ENCODE data around the gene PRR16. TPM values are rescaled to one million over a fixed set of nuclear protein-coding genes. Genes with fewer than 3 reads are reported as not detected.

Gene PRR16
- total RNA-seq, 3 donors from 2014 or later: 1.2 to 9.6 (median 3.6) TPM

- no peak overlapping the region for H3K4me3 ChIP-seq
- no peaks in the 10 kb centered on the region for H3K36me3 ChIP-seq
- TF ChIP-seq CTCF (IDR thresholded peaks at IDR 0.05): no peak
- no peak for TF ChIP-seq POLR2AphosphoS5 (IDR thresholded peaks at IDR 0.05)
- TF ChIP-seq POLR2A (IDR thresholded peaks at IDR 0.05): no peak
- intact Hi-C loops (cut with DNase I; ENCODE audit: low total_unique reads): loop anchor here (1.0 kb wide), 1 partner anchor 8 kb away; no protein-coding TSS in a partner anchor
- H3K4me1 ChIP-seq: no peaks in the 10 kb centered on the region
- H3K27ac ChIP-seq: no peak overlapping the region
- no peak for DNase-seq (ENCODE audit: low spot score in 2 of 2)
- no peaks in the 10 kb centered on the region for H3K27me3 ChIP-seq
- H3K9me3 ChIP-seq: no peaks in the 10 kb centered on the region
These were observed 91.2 kb downstream of the PRR16 start for GRCh38 chr5:120555345-120555744.

- H3K4me1 ChIP-seq: no peaks in the 10 kb centered on the region
- TF ChIP-seq POLR2A (IDR thresholded peaks at IDR 0.05) (no peak), CTCF (IDR thresholded peaks at IDR 0.05) (no peak), POLR2AphosphoS5 (IDR thresholded peaks at IDR 0.05) (no peak)
- intact Hi-C loops (cut with DNase I; ENCODE audit: low total_unique reads): no loop called here
- DNase-seq (ENCODE audit: low spot score in 2 of 2): no peak
- no peaks in the 10 kb centered on the region for H3K9me3 ChIP-seq
- no peaks in the 10 kb centered on the region for H3K36me3 ChIP-seq
- no peaks in the 10 kb centered on the region for H3K27me3 ChIP-seq
- no peak overlapping the region for H3K27ac ChIP-seq
- H3K4me3 ChIP-seq: no peak overlapping the region
These were observed 99.9 kb downstream of the PRR16 start for GRCh38 chr5:120564013-120564412.

- H3K27ac ChIP-seq: no peak overlapping the region
- DNase-seq (ENCODE audit: low spot score in 2 of 2): no peak
- no peak for TF ChIP-seq POLR2AphosphoS5 (IDR thresholded peaks at IDR 0.05)
- TF ChIP-seq CTCF (IDR thresholded peaks at IDR 0.05): no peak
- TF ChIP-seq POLR2A (IDR thresholded peaks at IDR 0.05): no peak
- H3K4me1 ChIP-seq: no peaks in the 10 kb centered on the region
- H3K27me3 ChIP-seq: no peaks in the 10 kb centered on the region
- no peaks in the 10 kb centered on the region for H3K36me3 ChIP-seq
- no peaks in the 10 kb centered on the region for H3K9me3 ChIP-seq
- no peak overlapping the region for H3K4me3 ChIP-seq
- intact Hi-C loops (cut with DNase I; ENCODE audit: low total_unique reads): no loop called here
These were observed 103.0 kb downstream of the PRR16 start for GRCh38 chr5:120567066-120567465.

GRCh38 chr5:120567921-120568320, 103.8 kb downstream of the PRR16 start:
- Histone ChIP-seq H3K27me3 (no peaks in the 10 kb centered on the region), H3K36me3 (no peaks in the 10 kb centered on the region), H3K27ac (no peak overlapping the region), H3K9me3 (no peaks in the 10 kb centered on the region), H3K4me3 (no peak overlapping the region), H3K4me1 (no peaks in the 10 kb centered on the region)
- TF ChIP-seq POLR2A (IDR thresholded peaks at IDR 0.05): no peak
- no peak for TF ChIP-seq CTCF (IDR thresholded peaks at IDR 0.05)
- no peak for TF ChIP-seq POLR2AphosphoS5 (IDR thresholded peaks at IDR 0.05)
- intact Hi-C loops (cut with DNase I; ENCODE audit: low total_unique reads): no loop called here
- no peak for DNase-seq (ENCODE audit: low spot score in 2 of 2)

GRCh38 chr5:120568711-120569110, 104.6 kb downstream of the PRR16 start:
- Histone ChIP-seq H3K4me3 (no peak overlapping the region), H3K9me3 (no peaks in the 10 kb centered on the region), H3K27ac (no peak overlapping the region), H3K27me3 (no peaks in the 10 kb centered on the region), H3K4me1 (no peaks in the 10 kb centered on the region), H3K36me3 (no peaks in the 10 kb centered on the region)
- TF ChIP-seq CTCF (IDR thresholded peaks at IDR 0.05): no peak
- no peak for TF ChIP-seq POLR2A (IDR thresholded peaks at IDR 0.05)
- DNase-seq (ENCODE audit: low spot score in 2 of 2): no peak
- intact Hi-C loops (cut with DNase I; ENCODE audit: low total_unique reads): no loop called here
